ENCODE results near the gene ELL2.

ELL2 gene

DNA sequence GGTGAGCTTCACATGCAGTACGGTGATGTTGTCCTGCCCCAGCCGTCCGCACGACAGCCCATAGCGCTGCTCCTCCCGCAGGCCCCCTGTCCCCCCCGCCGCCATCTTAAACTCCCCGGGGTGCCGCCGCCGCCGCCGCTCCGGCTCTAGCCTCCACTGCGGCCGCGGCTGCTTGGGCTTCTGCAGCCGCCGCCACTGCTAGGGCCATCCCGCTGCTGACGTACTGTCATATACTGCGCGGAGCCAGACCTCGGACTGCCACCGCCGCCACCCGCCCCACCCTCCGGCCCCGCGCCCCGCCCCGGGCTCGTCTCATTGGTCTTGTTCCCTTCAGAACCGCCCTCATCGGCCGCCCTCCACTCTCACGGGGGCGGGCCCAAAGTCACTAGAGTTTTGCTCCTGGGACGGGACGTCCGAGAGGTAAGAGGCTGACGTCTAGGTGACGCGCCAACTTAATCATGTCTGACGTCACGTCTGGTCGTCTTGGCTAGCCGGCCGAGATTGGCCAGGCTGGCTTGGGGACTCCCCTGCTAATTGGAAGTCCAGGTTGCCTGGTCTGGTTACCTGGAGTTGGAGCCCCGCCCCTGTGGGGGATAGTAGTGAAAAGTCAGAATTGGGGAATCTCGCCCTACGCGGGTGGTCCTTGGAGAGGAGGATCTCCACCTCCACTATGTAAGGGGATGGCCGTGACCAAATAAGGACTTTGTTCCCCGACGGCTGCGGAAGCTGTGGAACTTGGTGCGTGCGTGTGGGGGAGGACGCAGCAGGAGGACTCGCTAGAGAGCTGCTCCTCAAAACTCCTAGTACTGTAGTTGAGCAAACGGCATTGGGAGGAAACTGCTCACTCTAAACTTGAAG is at the start of gene ELL2:
ELL2 (minus strand) TSS at position 235 of the 858 bp plus-strand sequence; CDS start at position 105, 130 bp downstream.
- peak; percentile 96 for FAIRE-seq

DNA sequence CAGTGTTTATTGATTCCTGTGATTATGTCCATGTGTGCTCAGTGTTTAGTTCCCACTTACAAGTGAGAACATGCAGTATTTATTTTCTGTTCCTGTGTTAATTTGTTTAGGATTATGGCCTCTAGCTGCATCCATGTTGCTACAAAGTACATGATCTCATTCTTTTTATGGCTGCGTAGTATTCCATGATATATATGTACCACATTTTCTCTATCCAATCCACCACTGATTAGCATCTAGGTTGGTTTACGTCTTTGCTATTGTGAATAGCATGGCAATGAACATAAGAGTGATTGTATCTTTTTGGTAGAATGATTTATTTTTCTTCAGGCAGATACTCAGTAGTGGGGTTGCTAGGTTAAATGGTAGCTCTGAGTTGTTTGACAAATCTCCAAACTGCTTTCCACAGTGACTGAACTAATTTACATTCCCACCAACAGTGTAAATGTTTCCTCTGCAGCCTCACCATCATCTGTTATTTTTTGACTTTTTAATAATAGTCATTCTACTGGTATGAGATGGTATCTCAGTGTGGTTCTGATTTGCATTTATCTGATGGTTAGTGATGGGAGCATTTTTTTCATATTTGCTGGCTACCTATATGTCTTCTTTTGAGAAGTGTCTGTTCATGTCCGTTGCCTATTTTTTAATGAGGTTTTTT is 47.5 kb upstream of the ELL2 start:
- no peak for DNase-seq (ENCODE audit: insufficient read length, low spot score)
- FAIRE-seq, result no peak

More for the DNA sequence above, at the start of gene ELL2:
- DNase-seq (ENCODE audit: insufficient read length, low spot score), result peak; percentile 69

DNA sequence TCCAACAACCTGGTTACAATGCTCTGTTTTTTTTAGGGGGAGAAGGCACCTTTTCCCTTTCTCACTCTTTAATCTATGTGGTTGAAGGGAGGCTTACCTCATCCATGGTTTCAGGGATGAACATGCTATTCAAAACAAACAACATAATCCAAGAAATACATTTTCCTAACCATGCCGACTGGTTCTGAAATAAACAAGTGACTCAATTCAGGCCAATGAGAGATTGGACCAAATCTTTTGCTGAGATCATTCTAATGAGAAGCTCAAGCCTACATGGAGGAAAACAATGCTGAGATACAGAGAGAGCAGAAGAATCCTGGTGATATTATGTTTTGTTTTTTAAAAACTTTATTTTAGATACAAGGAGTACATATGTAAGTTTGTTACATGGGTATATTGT is 46.8 kb upstream of the ELL2 start:
- no peak for DNase-seq (ENCODE audit: insufficient read length, low spot score)
- FAIRE-seq, result no peak

DNA sequence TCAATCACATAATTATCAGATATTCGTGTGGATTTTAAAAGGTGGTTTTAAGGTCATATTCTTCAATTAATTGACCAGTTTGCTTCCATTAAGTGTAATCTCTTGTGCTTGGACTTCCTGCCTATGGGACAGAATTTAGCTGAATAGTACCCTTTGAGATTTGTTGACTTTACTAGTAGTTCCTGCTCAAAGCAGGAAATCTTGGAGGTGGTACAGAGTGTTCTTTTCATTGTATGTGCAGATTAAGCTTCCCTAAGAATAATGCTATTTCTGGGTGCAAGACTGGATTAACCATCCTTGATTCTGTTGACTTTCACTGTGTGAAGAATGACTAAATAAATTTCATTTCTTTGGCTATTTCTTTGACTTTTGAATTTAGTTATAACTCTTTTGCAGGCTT is 45.4 kb upstream of the ELL2 start:
- FAIRE-seq (no peak), DNase-seq (ENCODE audit: insufficient read length, low spot score) (no peak)

DNA sequence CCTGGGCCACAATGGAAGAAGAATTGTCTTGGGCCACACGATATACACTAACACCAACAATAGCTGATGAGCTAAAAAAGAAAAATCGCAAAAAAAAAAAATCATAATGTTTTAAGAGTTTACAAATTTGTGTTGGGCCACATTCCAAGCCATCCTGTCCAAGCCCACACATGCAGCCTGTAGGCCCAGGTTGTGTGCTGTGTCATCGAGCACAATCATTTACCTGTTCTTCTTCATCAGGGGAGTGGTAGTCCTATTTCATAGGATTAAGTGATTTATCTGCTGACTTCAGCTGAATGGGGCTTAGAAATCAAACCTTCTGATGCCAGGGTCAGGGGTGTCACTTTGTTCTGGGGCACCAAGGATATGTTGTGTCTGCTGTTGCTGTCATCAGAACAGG is 44.6 kb upstream of the ELL2 start:
- FAIRE-seq, result no peak
- no peak for DNase-seq (ENCODE audit: insufficient read length, low spot score)

DNA sequence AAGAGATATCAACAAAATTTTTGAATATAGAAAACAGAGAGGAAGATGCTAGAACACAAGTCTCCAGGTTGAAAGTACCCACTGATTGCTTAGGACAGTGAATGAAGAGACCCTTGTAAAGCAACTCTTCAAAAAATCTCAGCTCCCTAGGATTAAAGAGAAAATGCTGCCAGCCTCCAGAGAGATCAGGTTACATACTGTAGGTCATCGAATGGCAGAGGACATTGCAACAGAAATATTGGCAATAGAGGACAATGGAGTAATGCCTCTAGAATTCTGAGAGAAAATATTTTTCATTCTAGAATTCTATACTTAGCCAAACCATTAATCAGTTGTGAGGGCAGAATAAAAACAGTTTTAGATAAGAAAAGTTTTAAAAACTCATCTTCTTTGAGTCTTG is 43.1 kb upstream of the ELL2 start:
- no peak for FAIRE-seq
- DNase-seq (ENCODE audit: insufficient read length, low spot score), result no peak

DNA sequence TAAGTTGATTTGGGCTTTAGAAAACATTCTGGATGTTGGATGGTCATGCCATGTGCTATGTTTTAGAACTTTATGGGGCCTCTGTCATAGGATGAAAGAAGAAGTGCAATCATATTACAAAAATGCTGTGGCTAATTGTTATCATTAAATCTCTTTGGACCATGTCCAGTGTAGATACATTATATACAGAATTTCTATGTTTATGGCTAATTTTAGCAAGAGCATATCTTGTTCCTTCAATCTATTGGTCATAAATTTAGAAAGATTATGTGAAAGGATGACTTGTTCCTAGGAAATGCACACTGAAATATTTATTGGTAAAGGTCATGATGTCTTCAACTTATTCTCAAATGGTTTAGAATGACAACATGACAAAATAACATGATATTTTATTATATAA is 42.4 kb upstream of the ELL2 start:
- no peak for FAIRE-seq

DNA sequence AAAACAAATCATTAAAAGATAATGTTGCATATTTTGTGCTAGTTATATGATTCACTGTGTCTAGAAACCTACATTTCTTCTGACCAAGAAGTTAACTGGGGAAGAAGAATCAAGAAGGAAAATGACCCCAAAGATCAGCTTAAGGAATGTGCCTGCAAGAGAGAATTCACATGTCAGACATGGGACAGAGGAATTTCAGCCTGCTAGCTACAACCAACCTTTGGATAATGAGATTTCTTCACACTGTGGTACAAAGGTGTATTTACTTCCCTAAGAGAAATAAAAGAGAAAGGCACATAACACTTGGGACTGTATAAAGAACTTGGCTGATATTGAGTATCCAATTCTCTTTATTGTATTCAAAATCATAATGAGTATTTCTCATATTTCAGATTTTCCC is 39.6 kb upstream of the ELL2 start:
- FAIRE-seq, result no peak

More for the DNA sequence above, 42.4 kb upstream of the ELL2 start:
- no peak for DNase-seq (ENCODE audit: insufficient read length, low spot score)

DNA sequence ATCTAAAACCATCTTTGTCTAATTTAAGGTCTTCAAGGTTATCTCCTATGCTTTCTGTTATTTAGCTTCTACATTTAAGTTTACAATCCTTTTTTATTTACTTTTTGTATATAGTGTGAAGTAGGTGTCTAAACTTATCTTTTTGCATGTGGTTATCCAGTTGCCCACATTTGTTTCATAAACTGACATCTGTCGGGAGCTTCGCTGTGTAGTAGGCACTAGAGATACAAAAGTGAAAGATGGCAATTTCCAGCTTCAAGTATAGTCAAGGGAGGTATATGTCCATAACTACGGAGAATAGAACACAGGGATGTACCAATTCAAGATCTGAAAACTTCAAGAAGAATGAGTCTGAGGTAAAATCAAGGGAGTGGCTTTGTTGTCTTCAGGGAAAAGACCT is 38.7 kb upstream of the ELL2 start:
- FAIRE-seq (no peak), DNase-seq (ENCODE audit: insufficient read length, low spot score) (no peak)

More for the DNA sequence above, 39.6 kb upstream of the ELL2 start:
- DNase-seq (ENCODE audit: insufficient read length, low spot score), result no peak

DNA sequence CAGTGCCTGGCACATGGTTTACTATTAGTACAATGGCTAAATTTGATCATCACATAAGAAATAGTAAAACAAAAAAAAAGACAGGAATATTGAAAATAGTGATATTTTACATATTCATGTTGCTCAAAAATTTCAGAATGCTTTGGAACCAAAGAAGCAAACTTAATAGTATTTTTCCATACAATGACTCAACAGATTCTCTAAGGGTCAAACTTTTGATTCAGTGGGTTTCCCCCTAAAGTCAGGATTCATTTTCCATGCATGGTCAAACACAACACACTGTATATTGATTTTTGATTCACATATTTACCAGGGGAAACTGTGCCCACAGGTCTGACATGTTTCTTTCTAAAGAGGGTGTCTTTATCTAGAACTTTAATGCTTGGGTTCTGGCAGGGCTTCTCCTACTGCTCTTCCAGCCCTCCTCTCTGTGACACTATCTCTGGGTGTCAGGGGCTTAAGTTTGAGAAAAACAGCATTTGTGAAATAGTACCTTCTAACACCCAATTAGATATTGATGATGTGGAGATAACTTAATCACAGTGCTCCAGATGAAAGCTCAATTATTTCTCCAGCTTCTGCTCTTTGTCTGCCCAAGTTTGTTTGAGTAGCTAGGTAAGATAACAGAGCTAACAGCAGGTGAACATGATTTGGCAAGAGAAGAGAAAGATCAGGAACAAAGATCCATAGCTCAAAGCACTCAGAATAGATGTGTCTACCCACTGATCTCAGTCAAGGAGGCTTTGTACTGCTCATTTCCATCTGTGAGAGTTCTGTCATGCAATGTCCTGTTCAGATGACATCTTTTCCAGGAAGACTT is 35.5 kb upstream of the ELL2 start:
- no peak for FAIRE-seq

DNA sequence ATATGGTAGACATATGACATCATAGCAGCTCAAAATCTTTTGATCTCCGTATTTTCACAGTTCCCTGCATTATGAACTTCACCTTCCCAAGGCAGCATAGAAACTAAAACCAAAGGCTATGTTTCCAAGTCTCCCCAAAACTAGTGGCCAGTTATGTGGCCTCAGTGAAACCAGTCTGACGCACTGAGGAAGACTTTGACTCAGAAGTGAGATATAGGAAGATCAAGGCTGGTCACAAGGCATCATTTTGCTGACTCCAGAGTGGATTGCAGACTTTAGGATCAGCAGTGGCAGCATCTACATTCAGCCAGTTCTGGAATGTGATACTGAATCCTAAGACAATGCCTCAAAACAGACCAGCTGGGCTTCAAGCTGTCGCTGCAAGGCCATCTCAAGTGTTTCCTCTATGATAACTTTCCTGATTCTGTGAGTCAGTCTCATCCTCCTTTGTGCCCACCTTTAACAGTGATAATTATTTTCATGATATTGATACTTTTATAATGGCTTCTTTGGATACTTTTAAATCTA is 34.4 kb upstream of the ELL2 start:
- DNase-seq (ENCODE audit: insufficient read length, low spot score), result no peak
- no peak for FAIRE-seq

More for the DNA sequence above, 35.5 kb upstream of the ELL2 start:
- no peak for DNase-seq (ENCODE audit: insufficient read length, low spot score)

DNA sequence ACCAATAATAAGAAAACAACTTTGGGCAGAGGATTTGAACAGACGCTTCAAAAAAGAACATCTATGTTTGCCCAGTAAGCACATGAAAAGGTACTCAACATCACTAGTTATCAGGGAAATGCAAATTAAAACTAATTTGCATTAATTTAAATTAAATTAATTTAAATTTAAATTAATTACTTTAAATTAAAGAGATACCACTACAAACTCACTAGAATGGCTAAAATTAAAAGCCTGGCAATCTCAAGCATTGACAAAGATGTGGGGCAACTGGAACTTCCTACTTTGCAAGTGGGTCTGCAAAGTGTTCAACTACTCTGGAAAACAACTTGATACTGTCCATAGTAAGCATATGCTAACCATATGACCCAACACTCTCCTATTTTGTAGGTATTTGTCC is 32.1 kb upstream of the ELL2 start:
- DNase-seq (ENCODE audit: insufficient read length, low spot score), result no peak
- no peak for FAIRE-seq

DNA sequence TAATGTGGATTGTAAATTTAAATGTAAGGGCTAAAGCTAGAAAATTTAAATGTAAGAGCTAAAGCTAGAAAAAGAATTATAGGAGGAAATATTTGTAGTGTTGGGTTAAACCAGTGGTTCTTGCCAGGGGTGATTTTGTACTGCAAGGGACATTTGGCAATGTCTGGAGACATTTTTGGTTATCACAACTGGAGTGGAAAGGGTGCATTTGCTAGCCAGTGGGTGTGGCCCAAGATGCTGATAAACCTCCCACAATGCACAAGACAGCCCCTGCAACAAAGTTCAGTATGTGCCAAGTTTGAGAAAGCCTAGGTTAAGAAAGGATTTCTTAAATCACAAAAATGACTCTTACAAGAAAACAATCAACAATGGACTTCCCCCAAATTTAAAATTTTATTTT is 31.6 kb upstream of the ELL2 start:
- FAIRE-seq, result no peak
- DNase-seq (ENCODE audit: insufficient read length, low spot score), result no peak

DNA sequence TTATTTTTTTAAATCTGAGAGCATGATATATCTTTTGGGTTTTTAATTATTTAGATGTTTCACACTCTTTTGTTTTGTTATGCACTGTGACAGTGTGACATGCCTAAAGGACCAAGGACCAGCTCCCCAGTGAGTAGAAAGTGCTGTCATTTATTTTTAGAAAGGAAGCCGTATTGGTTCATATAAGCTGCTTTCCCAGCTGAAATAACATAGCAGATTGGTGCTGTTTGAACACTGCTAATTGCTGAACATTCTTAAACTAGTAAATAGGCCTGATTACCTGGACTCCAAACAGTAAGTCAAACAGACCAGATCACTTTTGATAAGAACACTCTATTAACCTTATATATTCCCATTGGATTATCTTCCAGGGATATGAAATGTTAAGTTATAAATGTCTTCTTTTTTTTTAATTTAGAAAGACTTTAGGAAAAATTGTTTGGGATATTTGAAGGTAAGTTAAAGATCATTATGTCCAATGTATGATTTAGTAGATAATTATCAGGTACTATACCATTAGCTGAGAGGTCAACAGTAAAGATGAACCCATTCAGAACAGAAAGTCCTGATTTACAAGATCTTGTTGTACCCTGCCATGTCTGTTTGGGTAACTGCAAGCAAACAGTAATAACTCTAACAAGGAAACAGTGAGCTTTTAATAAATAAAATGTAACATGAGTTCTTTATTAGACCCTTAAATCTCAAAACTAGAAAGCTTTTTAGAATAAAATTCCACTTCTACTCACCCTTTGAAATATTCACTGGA is 27.8 kb upstream of the ELL2 start:
- FAIRE-seq, result no peak

DNA sequence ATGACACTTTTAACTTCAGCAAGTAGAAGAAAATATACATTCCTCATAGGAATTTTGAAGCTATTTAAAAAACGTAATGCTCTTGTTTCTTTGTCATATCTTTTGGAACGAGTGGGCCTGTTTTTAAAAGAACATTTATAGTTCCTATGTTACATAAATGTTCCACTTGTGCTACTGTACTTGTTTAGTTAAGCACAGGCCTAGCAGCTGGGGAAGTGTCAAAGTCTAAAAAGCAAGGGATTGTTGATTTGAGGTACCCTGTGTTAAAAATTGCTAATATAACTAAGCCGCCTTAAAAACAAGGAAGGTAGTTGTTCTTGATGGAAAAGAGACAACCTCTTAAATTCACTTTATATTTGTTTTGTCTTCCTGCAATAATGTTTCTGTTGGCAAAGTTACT is 27.2 kb upstream of the ELL2 start:
- DNase-seq (ENCODE audit: insufficient read length, low spot score) (no peak), FAIRE-seq (no peak)

More for the DNA sequence above, 27.8 kb upstream of the ELL2 start:
- no peak for DNase-seq (ENCODE audit: insufficient read length, low spot score)

DNA sequence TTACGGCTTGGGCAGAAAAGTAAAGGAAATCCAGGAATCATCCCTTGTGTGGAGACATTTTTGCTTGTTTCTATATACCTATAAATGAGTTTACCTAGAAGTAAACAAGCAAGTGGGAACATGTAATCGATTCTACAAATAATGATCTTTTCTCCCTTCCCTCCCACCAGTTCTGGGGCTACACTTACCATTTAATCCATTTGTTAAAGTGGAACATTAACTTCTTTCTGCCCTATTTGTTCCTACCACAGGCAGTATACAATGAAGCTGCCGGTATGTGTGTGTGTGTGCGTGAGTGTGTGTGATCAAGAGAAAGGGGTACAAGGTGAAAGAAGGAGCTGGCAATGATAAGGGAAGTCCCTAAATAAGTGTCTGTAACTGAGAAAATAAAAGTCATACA is 26.4 kb upstream of the ELL2 start:
- DNase-seq (ENCODE audit: insufficient read length, low spot score) (no peak), FAIRE-seq (no peak)

DNA sequence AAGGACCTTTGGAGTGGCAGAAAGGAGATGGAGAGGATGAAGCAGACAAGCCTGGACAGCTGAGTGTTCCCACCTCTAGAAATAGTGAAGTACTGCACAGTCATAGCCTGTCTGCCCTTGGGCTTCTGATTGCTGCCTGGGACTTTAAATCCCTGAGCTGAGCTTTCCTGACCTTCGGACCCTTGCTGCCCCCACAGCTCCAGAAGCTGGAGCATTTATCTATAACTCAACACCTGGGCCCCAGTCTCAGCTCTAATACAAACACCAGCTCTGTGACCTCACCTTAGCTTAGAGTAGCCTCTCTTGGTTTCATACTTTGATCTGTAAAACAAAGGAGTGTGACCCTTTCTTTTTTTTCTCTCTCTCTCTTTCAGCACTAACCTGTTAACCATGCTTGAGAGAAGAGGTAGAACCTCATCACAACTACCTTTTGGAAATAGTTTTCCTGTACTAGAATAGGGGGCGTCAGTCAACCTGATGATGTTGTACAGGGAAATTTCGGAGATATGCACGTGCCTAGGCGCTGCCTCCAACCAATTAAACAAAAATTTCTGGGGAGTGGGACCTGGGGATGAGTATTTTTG is 25.4 kb upstream of the ELL2 start:
- FAIRE-seq (no peak), DNase-seq (ENCODE audit: insufficient read length, low spot score) (no peak)

DNA sequence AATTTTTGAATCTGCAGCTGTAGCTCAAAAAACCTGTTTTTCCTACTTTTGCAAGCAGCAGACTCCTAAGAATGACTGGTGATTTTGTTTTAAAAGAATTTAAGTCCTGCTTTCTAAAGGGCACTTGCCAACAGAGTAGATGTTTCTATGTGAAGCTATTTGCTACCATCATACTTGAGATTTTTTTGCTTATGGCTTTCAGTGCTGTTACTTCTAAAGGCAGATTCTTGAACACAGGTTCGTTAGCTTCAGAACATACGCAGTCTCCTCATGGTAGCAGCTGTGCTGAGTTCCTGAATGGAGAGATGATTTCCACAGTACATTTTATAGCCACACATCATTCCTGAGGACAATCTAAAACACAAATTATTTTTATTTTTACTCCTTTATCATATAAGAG is 24.4 kb upstream of the ELL2 start:
- FAIRE-seq, result no peak
- no peak for DNase-seq (ENCODE audit: insufficient read length, low spot score)

DNA sequence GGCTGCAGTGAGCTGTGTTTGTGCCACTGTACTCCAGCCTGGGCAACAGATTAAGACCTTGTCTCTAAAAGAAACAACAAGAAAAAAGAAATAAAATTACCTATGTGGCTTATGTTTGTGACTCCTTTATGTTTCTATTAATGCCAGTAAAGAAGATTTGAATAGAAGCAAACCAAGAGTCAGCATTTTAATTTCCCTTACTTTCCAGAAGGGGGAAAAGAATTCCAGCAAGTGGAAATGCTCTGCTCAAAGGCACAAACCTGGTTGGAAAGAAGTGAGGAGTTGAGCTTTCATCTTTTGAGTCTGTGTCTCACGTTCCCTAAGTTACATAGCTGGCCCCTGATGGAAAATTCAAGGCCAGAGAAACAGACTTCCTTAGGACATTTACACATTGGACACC is 23.6 kb upstream of the ELL2 start:
- no peak for FAIRE-seq
- no peak for DNase-seq (ENCODE audit: insufficient read length, low spot score)

Data from GM19239 (cell line).